ENCODE data around the gene HLA-DPB1. TPM values are rescaled to one million over a fixed set of nuclear protein-coding genes. Genes with fewer than 3 reads are reported as not detected.

The HLA-DPB1 gene
- 21.0 and 34.6 TPM in 2 replicates for total RNA-seq

DNA sequence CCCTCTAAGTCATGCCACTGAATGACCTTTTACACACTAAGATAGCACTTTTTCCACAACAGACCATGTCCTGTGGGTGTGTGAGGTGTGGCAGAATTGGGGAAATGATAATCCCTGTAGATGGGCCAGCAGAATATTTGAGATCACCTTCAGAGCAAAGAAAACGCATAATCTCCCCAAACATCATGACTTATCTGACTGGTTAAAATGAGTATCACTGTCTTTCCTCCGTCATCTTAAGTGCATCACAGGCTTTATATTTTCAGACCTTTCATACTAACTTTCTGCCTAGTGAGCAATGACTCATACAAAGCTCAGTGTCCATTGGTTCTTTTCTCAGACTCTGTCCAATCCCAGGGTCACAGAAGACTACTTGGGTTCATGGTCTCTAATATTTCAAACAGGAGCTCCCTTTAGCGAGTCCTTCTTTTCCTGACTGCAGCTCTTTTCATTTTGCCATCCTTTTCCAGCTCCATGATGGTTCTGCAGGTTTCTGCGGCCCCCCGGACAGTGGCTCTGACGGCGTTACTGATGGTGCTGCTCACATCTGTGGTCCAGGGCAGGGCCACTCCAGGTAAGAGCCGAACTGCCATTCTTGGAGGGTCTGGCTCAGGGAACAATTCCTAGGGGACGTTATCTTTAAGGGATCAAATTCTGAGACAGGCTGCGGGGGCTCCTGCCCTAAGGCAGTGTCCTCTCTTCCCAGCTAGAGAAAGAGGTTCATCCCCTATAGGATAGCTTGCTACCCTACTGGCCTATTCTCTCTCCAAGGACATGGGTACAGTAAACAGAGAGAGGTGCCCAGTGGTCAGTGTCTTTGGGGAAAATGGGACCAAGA is at the start of gene HLA-DPB1:
Gene HLA-DPB1, plus strand, starts transcription at position 423 of the 838 bp plus-strand sequence. Its CDS starts 52 bp downstream, at position 475.

GRCh38 chr6:33073431-33073871 is 2.3 kb upstream of the HLA-DPB1 start, which contains the start of gene HLA-DPA1:
HLA-DPA1 (minus strand) TSS chr6:33073649.

Other genes starting within 250 kb of the HLA-DPB1 start
- 10.5 and 17.1 TPM in 2 replicates for gene TAP2, start 237.3 kb upstream of the HLA-DPB1 start, total RNA-seq
- gene PSMB8, start 231.9 kb upstream of the HLA-DPB1 start, total RNA-seq, result 58.8 and 68.6 TPM in 2 replicates
- 25.0 and 34.9 TPM in 2 replicates for gene TAP1, start 222.3 kb upstream of the HLA-DPB1 start, total RNA-seq
- 19.3 and 23.8 TPM in 2 replicates for gene PSMB9, start 221.8 kb upstream of the HLA-DPB1 start, total RNA-seq
- gene HLA-DMB, start 135.0 kb upstream of the HLA-DPB1 start, total RNA-seq, result 0.11 TPM in 1 of 2 replicates, not detected in the other
- gene HLA-DMA, start 122.9 kb upstream of the HLA-DPB1 start, total RNA-seq, result 6.0 and 8.6 TPM in 2 replicates
- 133 and 138 TPM in 2 replicates for gene BRD2, start 107.4 kb upstream of the HLA-DPB1 start, total RNA-seq
- 0.11 TPM in 1 of 2 replicates, not detected in the other for gene HLA-DOA, start 66.4 kb upstream of the HLA-DPB1 start, total RNA-seq
- 7.6 and 11.9 TPM in 2 replicates for gene HLA-DPA1, start 2.3 kb upstream of the HLA-DPB1 start, total RNA-seq
- gene COL11A2, start 116.5 kb downstream of the HLA-DPB1 start, total RNA-seq, result 0.26 and 0.65 TPM in 2 replicates
- gene RXRB, start 124.7 kb downstream of the HLA-DPB1 start, total RNA-seq, result 18.2 and 22.6 TPM in 2 replicates
- gene SLC39A7, start 124.9 kb downstream of the HLA-DPB1 start, total RNA-seq, result 84.9 and 96.4 TPM in 2 replicates
- 3.2 and 3.3 TPM in 2 replicates for gene HSD17B8, start 128.7 kb downstream of the HLA-DPB1 start, total RNA-seq
- 23.9 and 25.7 TPM in 2 replicates for gene RING1, start 132.5 kb downstream of the HLA-DPB1 start, total RNA-seq
- 42.2 and 44.6 TPM in 2 replicates for gene VPS52, start 195.9 kb downstream of the HLA-DPB1 start, total RNA-seq
- gene RPS18, start 196.1 kb downstream of the HLA-DPB1 start, total RNA-seq, result 2,534 and 3,321 TPM in 2 replicates
- gene B3GALT4, start 201.1 kb downstream of the HLA-DPB1 start, total RNA-seq, result 7.6 and 8.2 TPM in 2 replicates
- gene WDR46, start 213.2 kb downstream of the HLA-DPB1 start, total RNA-seq, result 60.0 and 62.0 TPM in 2 replicates
- 16.6 and 26.2 TPM in 2 replicates for gene PFDN6, start 213.6 kb downstream of the HLA-DPB1 start, total RNA-seq
- gene RGL2, start 223.0 kb downstream of the HLA-DPB1 start, total RNA-seq, result 19.7 and 20.3 TPM in 2 replicates
- gene TAPBP, start 238.1 kb downstream of the HLA-DPB1 start, total RNA-seq, result 81.8 and 85.3 TPM in 2 replicates
- 11.1 and 11.9 TPM in 2 replicates for gene ZBTB22, start 241.8 kb downstream of the HLA-DPB1 start, total RNA-seq
- 22.9 and 36.4 TPM in 2 replicates for gene DAXX, start 247.0 kb downstream of the HLA-DPB1 start, total RNA-seq